GM18951 (cell line): ENCODE results near the gene CHML.

Experiments
- POLR2A ChIP-seq: IDR thresholded peaks from 4 replicates; pipeline ENCODE4 v1.6.1; 2011; ENCODE audit warnings: mild to moderate bottlenecking; ENCODE audit not compliant: insufficient read length, insufficient read depth; ENCODE audit errors: extremely low read depth
- in situ Hi-C: fragments of 300-500 bp; cut with MboI; formaldehyde crosslinking; loops from one replicate; pipeline ENCODE4 v1.12.0; 2022; ENCODE audit warnings: low sequenced_read_pairs, mixed read lengths, inconsistent platforms; ENCODE audit not compliant: unreplicated experiment

CHML gene

GRCh38 chr1:241640867-241641622 is 876 bp upstream of the CHML start:
- in situ Hi-C loops = no loop called here

GRCh38 chr1:241639623-241640148 is 483 bp downstream of the CHML start:
- in situ Hi-C loops = no loop called here
- TF ChIP-seq POLR2A = no peak

More at GRCh38 chr1:241640867-241641622, 876 bp upstream of the CHML start:
- TF ChIP-seq POLR2A = no peak

GRCh38 chr1:241638909-241639622 is 1.1 kb downstream of the CHML start:
- in situ Hi-C loops = no loop called here
- TF ChIP-seq POLR2A = no peak

- in situ Hi-C loops = no loop called here
- no peak for TF ChIP-seq POLR2A
Measured at GRCh38 chr1:241638099-241638682, 2.0 kb downstream of the CHML start.

GRCh38 chr1:241637604-241638003 is 2.6 kb downstream of the CHML start:
- TF ChIP-seq POLR2A = no peak

GRCh38 chr1:241637046-241637590 is 3.1 kb downstream of the CHML start:
- in situ Hi-C loops = no loop called here

More at GRCh38 chr1:241637604-241638003, 2.6 kb downstream of the CHML start:
- in situ Hi-C loops = no loop called here

GRCh38 chr1:241636291-241636690 is 3.9 kb downstream of the CHML start:
- TF ChIP-seq POLR2A = no peak
- in situ Hi-C loops = no loop called here

More at GRCh38 chr1:241637046-241637590, 3.1 kb downstream of the CHML start:
- no peak for TF ChIP-seq POLR2A

GRCh38 chr1:241635556-241636152 is 4.5 kb downstream of the CHML start:
- in situ Hi-C loops = no loop called here
- no peak for TF ChIP-seq POLR2A

GRCh38 chr1:241632987-241633386 is 7.2 kb downstream of the CHML start:
- in situ Hi-C loops = no loop called here
- no peak for TF ChIP-seq POLR2A

GRCh38 chr1:241631674-241632073 is 8.5 kb downstream of the CHML start:
- in situ Hi-C loops = no loop called here
- TF ChIP-seq POLR2A = no peak

- in situ Hi-C loops = no loop called here
- no peak for TF ChIP-seq POLR2A
Measured at GRCh38 chr1:241630899-241631298, 9.3 kb downstream of the CHML start.

GRCh38 chr1:241630476-241630875 is 9.7 kb downstream of the CHML start:
- no peak for TF ChIP-seq POLR2A
- in situ Hi-C loops = no loop called here

GRCh38 chr1:241630005-241630404 is 10.2 kb downstream of the CHML start:
- no peak for TF ChIP-seq POLR2A
- in situ Hi-C loops = no loop called here
